GM12878 (cell line): ENCODE data around the gene CDH4.

Source experiments
- CTCF ChIP-seq, 3 experiments: IDR thresholded peaks in 2 of 3; conservative IDR thresholded peaks in 1 of 3; 2 replicates each; pipeline ENCODE4 v1.5.1; 2011; ENCODE audit warnings: low read depth in 3 of 3, low read length in 3 of 3, mild to moderate bottlenecking in 3 of 3, control low read depth in 2 of 3, moderate library complexity in 2 of 3, inconsistent platforms in 1 of 3, mixed read lengths in 1 of 3; ENCODE audit not compliant: control insufficient read depth in 2 of 3, insufficient read depth in 1 of 3; ENCODE audit errors: extremely low read depth in 1 of 3
- EP300 ChIP-seq, 2 experiments: fragments of 150-350 bp in 1 of 2; IDR thresholded peaks; 2 replicates each; pipeline ENCODE4 v1.6.1; 2011 to 2012; ENCODE audit warnings: low read depth in 2 of 2, low read length in 2 of 2, borderline replicate concordance in 1 of 2, improper control_type of control experiment in 1 of 2, inconsistent platforms in 1 of 2; ENCODE audit not compliant: control insufficient read depth in 1 of 2
- POLR2AphosphoS2 ChIP-seq: IDR thresholded peaks from 2 replicates; pipeline ENCODE4 v1.6.1; 2011; ENCODE audit warnings: low read depth, mild to moderate bottlenecking, low read length, improper control_type of control experiment, moderate library complexity

DNA sequence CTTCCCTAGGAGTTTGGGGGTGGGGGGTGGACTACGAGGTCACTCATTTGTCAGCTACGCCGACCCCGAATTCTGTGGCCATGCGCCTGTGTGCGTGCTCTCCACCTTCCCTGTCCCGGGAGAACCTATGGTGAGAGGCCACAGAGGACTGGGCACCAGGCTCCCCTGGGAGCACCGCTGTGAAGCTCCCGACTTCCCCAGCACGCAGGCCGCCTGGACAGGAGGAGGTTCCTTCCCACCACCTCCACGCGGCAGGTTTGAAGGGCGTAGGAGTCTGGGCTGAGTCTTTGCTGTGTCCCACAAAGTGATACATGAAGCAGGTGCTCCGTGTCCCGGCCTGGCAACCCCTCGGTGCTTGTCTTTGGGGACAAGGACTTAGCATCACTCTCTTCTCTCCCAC is 107.2 kb downstream of the CDH4 start:
- TF ChIP-seq POLR2AphosphoS2 (no peak), CTCF (IDR thresholded peaks at IDR 0.05 in 2 of 3, conservative IDR thresholded peaks at IDR 0.05 in 1 of 3; ENCODE audit: control insufficient read depth in 2 of 3, extremely low read depth in 1 of 3, insufficient read depth in 1 of 3, low read depth in 3 of 3, low read length in 3 of 3) (no peak), EP300 (IDR thresholded peaks at IDR 0.05; ENCODE audit: borderline replicate concordance in 1 of 2, control insufficient read depth in 1 of 2, low read depth in 2 of 2, low read length in 2 of 2) (no peak)
